HepG2 (cell line): Measurements from ENCODE around the gene SPAG5. TPM values are rescaled to one million over a fixed set of nuclear protein-coding genes. Genes with fewer than 3 reads are reported as not detected.

Experiments used
- EP300 ChIP-seq, 3 experiments: sonication (generic) in 1 of 3; formaldehyde crosslinking in 1 of 3; IDR thresholded peaks; 2 replicates each; pipeline versions ENCODE4 v1.5.1 to v1.6.1; 2011 to 2020; ENCODE audit warnings: low read depth in 2 of 3, low read length in 2 of 3, borderline replicate concordance in 1 of 3, improper control_type of control experiment in 1 of 3, mild to moderate bottlenecking in 1 of 3, missing genetic modification reagents in 1 of 3, moderate library complexity in 1 of 3
- MBNL3 ChIP-seq: fragments of 250-450 bp; sonication (Bioruptor Pico); conservative IDR thresholded peaks from 2 replicates; pipeline ENCODE4 v1.8.0; 2022; ENCODE audit warnings: mild to moderate bottlenecking, inconsistent platforms
- MXI1 ChIP-seq: IDR thresholded peaks from 3 replicates; pipeline ENCODE4 v1.6.1; 2012; ENCODE audit warnings: low read depth, low read length, inconsistent platforms, borderline replicate concordance
- NFATC3 ChIP-seq: sonication (generic); formaldehyde crosslinking; IDR thresholded peaks from 2 replicates; pipeline ENCODE4 v1.5.1; 2020; ENCODE audit warnings: mild to moderate bottlenecking, missing genetic modification reagents
- NFIB ChIP-seq: sonication (generic); formaldehyde crosslinking; IDR thresholded peaks from 2 replicates; pipeline ENCODE4 v1.9.0; 2021; ENCODE audit warnings: missing genetic modification reagents, mild to moderate bottlenecking, borderline replicate concordance
- NR3C1 ChIP-seq: sonication (generic); formaldehyde crosslinking; IDR thresholded peaks from 2 replicates; pipeline ENCODE4 v1.4.0; 2020; ENCODE audit warnings: missing genetic modification reagents
- SAP130 ChIP-seq: IDR thresholded peaks from 2 replicates; pipeline ENCODE4 v1.6.1; 2016; ENCODE audit warnings: low read depth
- ZNF232 ChIP-seq: sonication (generic); formaldehyde crosslinking; IDR thresholded peaks from 2 replicates; pipeline ENCODE4 v1.4.0; 2020; ENCODE audit warnings: missing genetic modification reagents, borderline replicate concordance
- ZNF235 ChIP-seq: sonication (generic); formaldehyde crosslinking; IDR thresholded peaks from 2 replicates; pipeline ENCODE4 v1.8.1; 2023; ENCODE audit warnings: mild to moderate bottlenecking, missing genetic modification reagents, borderline replicate concordance
- ZNF562 ChIP-seq: sonication (generic); formaldehyde crosslinking; IDR thresholded peaks from 2 replicates; pipeline ENCODE4 v1.8.0; 2022; ENCODE audit warnings: missing genetic modification reagents, borderline replicate concordance
- ZNF746 ChIP-seq: sonication (generic); formaldehyde crosslinking; IDR thresholded peaks from 2 replicates; pipeline ENCODE4 v1.8.0; 2022; ENCODE audit warnings: mild to moderate bottlenecking, missing genetic modification reagents
- ZNF772 ChIP-seq: sonication (generic); formaldehyde crosslinking; IDR thresholded peaks from 2 replicates; pipeline ENCODE4 v1.5.0; 2020; ENCODE audit warnings: mild to moderate bottlenecking, missing genetic modification reagents
- ZNF839 ChIP-seq: sonication (generic); formaldehyde crosslinking; IDR thresholded peaks from 2 replicates; pipeline ENCODE4 v1.4.0; 2020; ENCODE audit warnings: missing genetic modification reagents, mild to moderate bottlenecking, borderline replicate concordance
- ZNF879 ChIP-seq: sonication (generic); formaldehyde crosslinking; IDR thresholded peaks from 2 replicates; pipeline ENCODE4 v1.8.1; 2023; ENCODE audit warnings: missing genetic modification reagents
- polyA plus RNA-seq, 8 experiments: library from polyadenylated mRNA; depleted of rRNA in 3 of 8; stranded (reverse) in 7 of 8; unstranded in 1 of 8; fragments of >200 nt; fragmentation: Illumina TruSeq in 4 of 8; extraction: Trizol in 4 of 8; gene quantifications; 2 replicates each; pipeline versions ENCODE4 v1.2.1 to v1.2.3, GENCODE V29; 2011 to 2016; ENCODE audit warnings: low read depth in 4 of 8, missing spikeins in 1 of 8, mixed read lengths in 1 of 8; ENCODE audit not compliant: insufficient read depth in 1 of 8
- total RNA-seq, 5 experiments: library from RNA; depleted of rRNA; stranded (reverse); fragments of >200 nt; fragmentation: Illumina TruSeq; extraction: Trizol; gene quantifications; 2 replicates each; pipeline ENCODE4 v1.2.3, GENCODE V29; 2016; ENCODE audit warnings: low read depth in 1 of 5
- TF ChIP-seq, protein P1 (sequence below): sonication (generic); formaldehyde crosslinking; IDR thresholded peaks from 2 replicates; pipeline ENCODE4 v1.5.1; 2020; ENCODE audit warnings: mild to moderate bottlenecking, missing genetic modification reagents
- TF ChIP-seq, protein P2 (sequence below), 2 experiments: sonication (generic) in 1 of 2; formaldehyde crosslinking in 1 of 2; IDR thresholded peaks; 2 replicates each; pipeline versions ENCODE4 v1.4.0 to v1.6.1; 2018 to 2020; ENCODE audit warnings: missing genetic modification reagents in 2 of 2, borderline replicate concordance in 1 of 2, low read depth in 1 of 2, mild to moderate bottlenecking in 1 of 2, missing biosample characterization in 1 of 2
- TF ChIP-seq, protein P3 (sequence below): sonication (generic); formaldehyde crosslinking; IDR thresholded peaks from 2 replicates; pipeline ENCODE4 v1.5.0; 2020; ENCODE audit warnings: missing genetic modification reagents
- TF ChIP-seq, protein P4 (sequence below): sonication (generic); formaldehyde crosslinking; IDR thresholded peaks from 2 replicates; pipeline ENCODE4 v1.4.0; 2020; ENCODE audit warnings: missing genetic modification reagents
- TF ChIP-seq, protein P5 (sequence below): fragments of 450-650 bp; IDR thresholded peaks from 2 replicates; pipeline ENCODE4 v1.6.1; 2017; ENCODE audit warnings: mild to moderate bottlenecking

SPAG5 gene
- total and polyA plus RNA-seq, 2 of the 13 experiments (the other 11 are each of a cell fraction or from before 2014, with no cell fraction given) = 41.4 to 98.0 TPM

DNA sequence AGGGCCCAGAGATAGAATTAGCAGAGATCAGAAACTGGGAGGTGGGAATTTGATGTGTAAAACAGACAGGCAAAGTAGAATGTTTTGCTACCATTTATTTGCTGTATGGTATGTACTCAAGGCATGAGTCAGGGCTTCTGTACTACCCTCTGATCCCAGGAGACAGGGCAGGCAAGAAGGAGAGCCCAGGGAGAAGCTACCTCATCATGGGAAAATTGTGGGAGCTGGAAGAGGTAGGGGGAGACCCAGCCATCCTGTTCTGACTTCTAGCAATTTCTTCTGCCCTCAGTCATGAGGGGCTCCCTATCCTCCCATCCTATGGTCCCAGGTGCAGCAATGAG is 25.8 kb downstream of the SPAG5 start (continued):
- TF ChIP-seq, protein P1, sequence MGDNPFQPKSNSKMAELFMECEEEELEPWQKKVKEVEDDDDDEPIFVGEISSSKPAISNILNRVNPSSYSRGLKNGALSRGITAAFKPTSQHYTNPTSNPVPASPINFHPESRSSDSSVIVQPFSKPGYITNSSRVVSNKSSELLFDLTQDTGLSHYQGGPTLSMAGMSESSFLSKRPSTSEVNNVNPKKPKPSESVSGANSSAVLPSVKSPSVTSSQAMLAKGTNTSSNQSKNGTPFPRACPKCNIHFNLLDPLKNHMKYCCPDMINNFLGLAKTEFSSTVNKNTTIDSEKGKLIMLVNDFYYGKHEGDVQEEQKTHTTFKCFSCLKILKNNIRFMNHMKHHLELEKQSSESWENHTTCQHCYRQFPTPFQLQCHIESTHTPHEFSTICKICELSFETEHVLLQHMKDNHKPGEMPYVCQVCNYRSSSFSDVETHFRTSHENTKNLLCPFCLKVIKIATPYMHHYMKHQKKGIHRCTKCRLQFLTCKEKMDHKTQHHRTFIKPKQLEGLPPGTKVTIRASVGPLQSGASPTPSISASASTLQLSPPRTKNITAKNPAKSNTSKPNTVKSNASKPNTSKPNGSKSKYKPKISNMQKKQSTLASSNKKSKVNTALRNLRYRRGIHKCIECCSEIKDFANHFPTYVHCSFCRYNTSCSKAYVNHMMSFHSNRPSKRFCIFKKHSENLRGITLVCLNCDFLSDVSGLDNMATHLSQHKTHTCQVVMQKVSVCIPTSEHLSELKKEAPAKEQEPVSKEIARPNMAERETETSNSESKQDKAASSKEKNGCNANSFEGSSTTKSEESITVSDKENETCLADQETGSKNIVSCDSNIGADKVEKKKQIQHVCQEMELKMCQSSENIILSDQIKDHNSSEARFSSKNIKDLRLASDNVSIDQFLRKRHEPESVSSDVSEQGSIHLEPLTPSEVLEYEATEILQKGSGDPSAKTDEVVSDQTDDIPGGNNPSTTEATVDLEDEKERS (CRISPR knock-in tag) = no peak
- TF ChIP-seq, protein P2, sequence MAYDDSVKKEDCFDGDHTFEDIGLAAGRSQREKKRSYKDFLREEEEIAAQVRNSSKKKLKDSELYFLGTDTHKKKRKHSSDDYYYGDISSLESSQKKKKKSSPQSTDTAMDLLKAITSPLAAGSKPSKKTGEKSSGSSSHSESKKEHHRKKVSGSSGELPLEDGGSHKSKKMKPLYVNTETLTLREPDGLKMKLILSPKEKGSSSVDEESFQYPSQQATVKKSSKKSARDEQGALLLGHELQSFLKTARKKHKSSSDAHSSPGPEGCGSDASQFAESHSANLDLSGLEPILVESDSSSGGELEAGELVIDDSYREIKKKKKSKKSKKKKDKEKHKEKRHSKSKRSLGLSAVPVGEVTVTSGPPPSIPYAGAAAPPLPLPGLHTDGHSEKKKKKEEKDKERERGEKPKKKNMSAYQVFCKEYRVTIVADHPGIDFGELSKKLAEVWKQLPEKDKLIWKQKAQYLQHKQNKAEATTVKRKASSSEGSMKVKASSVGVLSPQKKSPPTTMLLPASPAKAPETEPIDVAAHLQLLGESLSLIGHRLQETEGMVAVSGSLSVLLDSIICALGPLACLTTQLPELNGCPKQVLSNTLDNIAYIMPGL (CRISPR knock-in tag; IDR thresholded peaks at IDR 0.05; ENCODE audit: borderline replicate concordance in 1 of 2, low read depth in 1 of 2) = no peak
- TF ChIP-seq EP300 (IDR thresholded peaks at IDR 0.05; ENCODE audit: low read depth in 2 of 2, low read length in 2 of 2) (peak in 1 of 2 experiments; percentile 5; a peak in 1 of 4 replicates), EP300 (CRISPR knock-in tag; IDR thresholded peaks at IDR 0.05; ENCODE audit: borderline replicate concordance) (no peak), NFATC3 (no peak), ZNF746 (CRISPR knock-in tag) (no peak), NR3C1 (CRISPR knock-in tag) (no peak), SAP130 (CRISPR knock-in tag) (0 out of 2 replicates have a peak, but pooled peaks have one; percentile 3), NFIB (no peak), ZNF562 (CRISPR knock-in tag) (no peak), ZNF232 (CRISPR knock-in tag) (no peak), MXI1 (peak; percentile 15; the same call in 1 of the 3 replicates), ZNF772 (no peak), ZNF879 (CRISPR knock-in tag) (no peak), ZNF839 (CRISPR knock-in tag) (no peak), ZNF235 (CRISPR knock-in tag) (no peak), MBNL3 (CRISPR knock-in tag) (no peak)
- TF ChIP-seq, protein P3, sequence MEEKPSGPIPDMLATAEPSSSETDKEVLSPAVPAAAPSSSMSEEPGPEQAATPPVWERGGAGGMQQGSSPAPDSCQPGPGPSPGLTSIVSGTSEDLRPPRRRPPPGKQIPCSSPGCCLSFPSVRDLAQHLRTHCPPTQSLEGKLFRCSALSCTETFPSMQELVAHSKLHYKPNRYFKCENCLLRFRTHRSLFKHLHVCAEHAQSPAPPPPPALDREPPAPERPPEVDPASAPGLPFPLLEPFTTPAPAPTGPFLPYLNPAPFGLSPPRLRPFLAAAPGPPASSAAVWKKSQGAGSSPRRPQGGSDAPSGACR (CRISPR knock-in tag) = no peak
- TF ChIP-seq, protein P4, sequence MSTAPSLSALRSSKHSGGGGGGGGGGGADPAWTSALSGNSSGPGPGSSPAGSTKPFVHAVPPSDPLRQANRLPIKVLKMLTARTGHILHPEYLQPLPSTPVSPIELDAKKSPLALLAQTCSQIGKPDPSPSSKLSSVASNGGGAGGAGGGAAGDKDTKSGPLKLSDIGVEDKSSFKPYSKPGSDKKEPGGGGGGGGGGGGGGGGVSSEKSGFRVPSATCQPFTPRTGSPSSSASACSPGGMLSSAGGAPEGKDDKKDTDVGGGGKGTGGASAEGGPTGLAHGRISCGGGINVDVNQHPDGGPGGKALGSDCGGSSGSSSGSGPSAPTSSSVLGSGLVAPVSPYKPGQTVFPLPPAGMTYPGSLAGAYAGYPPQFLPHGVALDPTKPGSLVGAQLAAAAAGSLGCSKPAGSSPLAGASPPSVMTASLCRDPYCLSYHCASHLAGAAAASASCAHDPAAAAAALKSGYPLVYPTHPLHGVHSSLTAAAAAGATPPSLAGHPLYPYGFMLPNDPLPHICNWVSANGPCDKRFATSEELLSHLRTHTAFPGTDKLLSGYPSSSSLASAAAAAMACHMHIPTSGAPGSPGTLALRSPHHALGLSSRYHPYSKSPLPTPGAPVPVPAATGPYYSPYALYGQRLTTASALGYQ = no peak
- TF ChIP-seq, protein P5, sequence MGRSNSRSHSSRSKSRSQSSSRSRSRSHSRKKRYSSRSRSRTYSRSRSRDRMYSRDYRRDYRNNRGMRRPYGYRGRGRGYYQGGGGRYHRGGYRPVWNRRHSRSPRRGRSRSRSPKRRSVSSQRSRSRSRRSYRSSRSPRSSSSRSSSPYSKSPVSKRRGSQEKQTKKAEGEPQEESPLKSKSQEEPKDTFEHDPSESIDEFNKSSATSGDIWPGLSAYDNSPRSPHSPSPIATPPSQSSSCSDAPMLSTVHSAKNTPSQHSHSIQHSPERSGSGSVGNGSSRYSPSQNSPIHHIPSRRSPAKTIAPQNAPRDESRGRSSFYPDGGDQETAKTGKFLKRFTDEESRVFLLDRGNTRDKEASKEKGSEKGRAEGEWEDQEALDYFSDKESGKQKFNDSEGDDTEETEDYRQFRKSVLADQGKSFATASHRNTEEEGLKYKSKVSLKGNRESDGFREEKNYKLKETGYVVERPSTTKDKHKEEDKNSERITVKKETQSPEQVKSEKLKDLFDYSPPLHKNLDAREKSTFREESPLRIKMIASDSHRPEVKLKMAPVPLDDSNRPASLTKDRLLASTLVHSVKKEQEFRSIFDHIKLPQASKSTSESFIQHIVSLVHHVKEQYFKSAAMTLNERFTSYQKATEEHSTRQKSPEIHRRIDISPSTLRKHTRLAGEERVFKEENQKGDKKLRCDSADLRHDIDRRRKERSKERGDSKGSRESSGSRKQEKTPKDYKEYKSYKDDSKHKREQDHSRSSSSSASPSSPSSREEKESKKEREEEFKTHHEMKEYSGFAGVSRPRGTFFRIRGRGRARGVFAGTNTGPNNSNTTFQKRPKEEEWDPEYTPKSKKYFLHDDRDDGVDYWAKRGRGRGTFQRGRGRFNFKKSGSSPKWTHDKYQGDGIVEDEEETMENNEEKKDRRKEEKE = no peak
